A673 (cell line): Measurements from ENCODE around the gene ACSF2.

Source experiments
- CTCF ChIP-seq: fragments of 300-800, 200-600 bp; sonication (generic); conservative IDR thresholded peaks from 2 replicates; pipeline ENCODE4 v1.5.1; 2017; ENCODE audit warnings: low read depth, mild to moderate bottlenecking, antibody characterized with exemption, low read length, moderate library complexity, mixed read lengths
- EZH2 ChIP-seq: fragments of 200-600 bp; sonication (generic); IDR thresholded peaks from 2 replicates; pipeline ENCODE4 v1.6.1; 2017; ENCODE audit warnings: borderline replicate concordance, low read depth, mild to moderate bottlenecking, mixed read lengths, antibody characterized with exemption, low read length; ENCODE audit not compliant: poor library complexity, severe bottlenecking

- TF ChIP-seq CTCF (no peak), EZH2 (no peak)
These were observed 32.3 kb downstream of the ACSF2 start for GRCh38 chr17:50458270-50458669.
